H1 (cell line): ENCODE measurements around the gene C13orf42. TPM values are rescaled to one million over a fixed set of nuclear protein-coding genes. Genes with fewer than 3 reads are reported as not detected.
A peak's percentile ranks its signal among the peaks of the same experiment; 100 is the strongest.

ENCODE experiments used
- CTCF ChIA-PET: fragments of 300-600 bp; sonication (Branson Sonifier 250); formaldehyde crosslinking; loops from one replicate; lab custom pipeline; 2021; ENCODE audit not compliant: partially characterized antibody; lab: Charles Lee
- POLR2A ChIA-PET: fragments of 300-600 bp; sonication (Branson Sonifier 250); formaldehyde crosslinking; loops from one replicate; lab custom pipeline; 2021; ENCODE audit warnings: inconsistent platforms; ENCODE audit not compliant: partially characterized antibody; lab: Charles Lee
- DNase-seq, 2 experiments: peaks; one replicate each; pipeline versions ENCODE4 v3.0.0 to v3.0.0-alpha.2; 2010 to 2022; ENCODE audit warnings: low spot score in 2 of 2, low read depth in 1 of 2, mixed read lengths in 1 of 2
- FAIRE-seq: peaks from 2 replicates; lab custom pipeline; 2011; peaks lifted over from hg19 to GRCh38; lab: Jason Lieb, UNC
- H2AFZ ChIP-seq: 2 replicates; pipeline ENCODE4 v1.8.1; 2012; ENCODE audit warnings: low read length, inconsistent platforms
- H2AK5ac ChIP-seq: 2 replicates; pipeline ENCODE4 v1.6.1; 2013; ENCODE audit warnings: low read depth, low read length
- H2BK120ac ChIP-seq: replicated peaks from 2 replicates; pipeline ENCODE3; 2013; ENCODE audit warnings: low read depth, low read length, inconsistent platforms
- H2BK12ac ChIP-seq: 2 replicates; pipeline ENCODE4 v1.6.1; 2013; ENCODE audit warnings: low read depth, low read length
- H2BK15ac ChIP-seq: 2 replicates; pipeline ENCODE4 v1.6.1; 2013; ENCODE audit warnings: low read length
- H2BK20ac ChIP-seq: 2 replicates; pipeline ENCODE4 v1.6.1; 2013; ENCODE audit warnings: low read length
- H2BK5ac ChIP-seq: 2 replicates; pipeline ENCODE4 v1.6.1; 2013; ENCODE audit warnings: low read depth, low read length
- H3K14ac ChIP-seq: 2 replicates; pipeline ENCODE4 v1.6.1; 2013; ENCODE audit warnings: inconsistent platforms; ENCODE audit not compliant: insufficient read length
- H3K18ac ChIP-seq: 2 replicates; pipeline ENCODE4 v1.6.1; 2013; ENCODE audit warnings: low read length; ENCODE audit errors: extremely low read depth
- H3K23ac ChIP-seq: 2 replicates; pipeline ENCODE4 v1.6.1; 2013; ENCODE audit warnings: inconsistent platforms; ENCODE audit not compliant: insufficient read length
- H3K23me2 ChIP-seq: 2 replicates; pipeline ENCODE4 v1.6.1; 2013; ENCODE audit warnings: low read depth, low read length
- H3K27ac ChIP-seq: 2 replicates; pipeline ENCODE4 v1.6.1; 2011; ENCODE audit warnings: low read depth, low read length, inconsistent platforms
- H3K27me3 ChIP-seq, 4 experiments: replicated peaks in 1 of 4; 1 replicate in 1 of 4; 2 replicates in 3 of 4; pipeline versions ENCODE4 v1.6.1 to v1.8.1; 2011 to 2013; ENCODE audit warnings: low read length in 3 of 4, mild to moderate bottlenecking in 3 of 4, inconsistent platforms in 2 of 4, mixed read lengths in 2 of 4, moderate library complexity in 1 of 4; ENCODE audit not compliant: control insufficient read depth in 3 of 4, insufficient read depth in 3 of 4; ENCODE audit errors: extremely low read depth in 1 of 4
- H3K36me3 ChIP-seq, 4 experiments: 2 replicates each; pipeline versions ENCODE4 v1.6.1 to v1.8.1; 2011 to 2013; ENCODE audit warnings: mild to moderate bottlenecking in 4 of 4, low read length in 3 of 4, moderate library complexity in 2 of 4, control low read depth in 1 of 4, inconsistent platforms in 1 of 4; ENCODE audit not compliant: insufficient read depth in 4 of 4, control insufficient read depth in 2 of 4
- H3K4ac ChIP-seq: replicated peaks from 2 replicates; pipeline ENCODE3; 2013; ENCODE audit warnings: low read length, low read depth, mixed read lengths, inconsistent platforms; ENCODE audit not compliant: insufficient read length
- H3K4me1 ChIP-seq, 4 experiments: replicated peaks in 1 of 4; 1 replicate in 1 of 4; 2 replicates in 3 of 4; pipeline versions ENCODE4 v1.6.1 to v1.8.1; 2011 to 2013; ENCODE audit warnings: low read length in 3 of 4, inconsistent platforms in 2 of 4, mixed read lengths in 1 of 4; ENCODE audit not compliant: insufficient read depth in 4 of 4, control insufficient read depth in 3 of 4
- H3K4me2 ChIP-seq, 2 experiments: 2 replicates each; pipeline versions ENCODE4 v1.6.1 to v1.8.1; 2011 to 2013; ENCODE audit warnings: low read depth in 2 of 2, low read length in 2 of 2, control low read depth in 1 of 2, inconsistent platforms in 1 of 2, mild to moderate bottlenecking in 1 of 2; ENCODE audit not compliant: insufficient read depth in 1 of 2
- H3K4me3 ChIP-seq, 4 experiments: fragments of 200-600, 300-600 bp in 1 of 4; sonication (generic), shearing (Covaris generic), sonication (Bioruptor Twin) in 1 of 4; 2 replicates each; pipeline versions ENCODE4 v1.5.1 to v1.8.1; 2011 to 2016; ENCODE audit warnings: low read length in 4 of 4, low read depth in 3 of 4, control low read depth in 2 of 4, inconsistent platforms in 2 of 4, mild to moderate bottlenecking in 2 of 4, mixed read lengths in 1 of 4, moderate library complexity in 1 of 4; ENCODE audit not compliant: insufficient read depth in 2 of 4; ENCODE audit errors: extremely low read depth in 1 of 4
- H3K56ac ChIP-seq: replicated peaks from 2 replicates; pipeline ENCODE3; 2013; ENCODE audit warnings: low read depth, mild to moderate bottlenecking, mixed read lengths, low read length, inconsistent platforms; ENCODE audit not compliant: insufficient read length
- H3K79me1 ChIP-seq: 2 replicates; pipeline ENCODE4 v1.6.1; 2013; ENCODE audit warnings: low read depth, low read length, control low read depth
- H3K79me2 ChIP-seq, 2 experiments: 2 replicates each; pipeline versions ENCODE4 v1.6.1 to v1.8.1; 2012 to 2013; ENCODE audit warnings: low read length in 2 of 2, mild to moderate bottlenecking in 2 of 2, inconsistent platforms in 1 of 2; ENCODE audit not compliant: insufficient read depth in 2 of 2, control insufficient read depth in 1 of 2
- H3K9ac ChIP-seq, 4 experiments: replicated peaks in 1 of 4; 1 replicate in 1 of 4; 2 replicates in 3 of 4; pipeline versions ENCODE4 v1.6.1 to v1.8.1; 2011 to 2013; ENCODE audit warnings: low read depth in 3 of 4, low read length in 3 of 4, control low read depth in 2 of 4, mild to moderate bottlenecking in 2 of 4, moderate library complexity in 2 of 4, inconsistent platforms in 1 of 4; ENCODE audit errors: extremely low read depth in 1 of 4
- H3K9me3 ChIP-seq, 2 experiments: 2 replicates each; pipeline versions ENCODE4 v1.6.1 to v1.8.1; 2012 to 2013; ENCODE audit warnings: mild to moderate bottlenecking in 2 of 2, moderate library complexity in 2 of 2, control low read depth in 1 of 2, inconsistent platforms in 1 of 2, low read depth in 1 of 2, low read length in 1 of 2, mixed read lengths in 1 of 2; ENCODE audit not compliant: insufficient read depth in 2 of 2
- H4K20me1 ChIP-seq, 2 experiments: replicated peaks in 1 of 2; 2 replicates each; pipeline versions ENCODE3 to v1.8.1; 2011 to 2013; ENCODE audit warnings: inconsistent platforms in 2 of 2, low read length in 2 of 2, mild to moderate bottlenecking in 1 of 2; ENCODE audit not compliant: insufficient read depth in 2 of 2, control insufficient read depth in 1 of 2
- H4K5ac ChIP-seq: 2 replicates; pipeline ENCODE4 v1.6.1; 2013; ENCODE audit warnings: low read length, low read depth, mixed read lengths, inconsistent platforms; ENCODE audit not compliant: insufficient read length
- H4K8ac ChIP-seq: 2 replicates; pipeline ENCODE4 v1.8.0; 2013; ENCODE audit warnings: mild to moderate bottlenecking, moderate library complexity, low read length, inconsistent platforms; ENCODE audit not compliant: insufficient read depth; ENCODE audit errors: extremely low read depth
- H4K91ac ChIP-seq: replicated peaks from 2 replicates; pipeline ENCODE3; 2013; ENCODE audit warnings: low read length, mixed read lengths, inconsistent platforms; ENCODE audit not compliant: insufficient read length
- KDM1A ChIP-seq: fragments of 200-600, 300-600 bp; sonication (generic); IDR thresholded peaks from 2 replicates; pipeline ENCODE4 v1.7.1; 2016; ENCODE audit warnings: mild to moderate bottlenecking, low read length, borderline replicate concordance
- SUZ12 ChIP-seq: fragments of 200-600 bp; sonication (generic); IDR thresholded peaks from 2 replicates; pipeline ENCODE4 v1.6.1; 2012; ENCODE audit warnings: mild to moderate bottlenecking, inconsistent platforms, low read length, moderate library complexity, mixed read lengths
- whole genome bisulfite sequencing, 2 experiments: shearing (Covaris generic) in 1 of 2; methylation state at CpG; one replicate each; pipeline versions ENCODE4 v1.1.6 to v1.1.7; 2013 to 2015; ENCODE audit warnings: low lambda C conversion rate in 2 of 2, mixed read lengths in 2 of 2, inconsistent platforms in 1 of 2, low coverage in 1 of 2, missing lambda C conversion rate in 1 of 2; ENCODE audit not compliant: insufficient replicate concordance in 2 of 2, insufficient coverage in 1 of 2, insufficient read length in 1 of 2; ENCODE audit errors: extremely low coverage in 1 of 2, missing lambda C conversion rate in 1 of 2; 5-methylcytosine and 5-hydroxymethylcytosine counted together
- polyA plus RNA-seq, 7 experiments: library from polyadenylated mRNA; depleted of rRNA in 3 of 7; stranded (reverse) in 5 of 7; unstranded in 2 of 7; fragments of >200 nt in 5 of 7; fragments of 200-250 nt in 2 of 7; gene quantifications; 1 replicate in 5 of 7; 2 replicates in 1 of 7; 4 replicates in 1 of 7; pipeline versions ENCODE4 v1.2.1 to v1.2.3, GENCODE V29; 2011 to 2013; ENCODE audit warnings: missing spikeins in 2 of 7, mixed read lengths in 2 of 7
- total RNA-seq: library from RNA; stranded (reverse); fragmentation: NEBNext Ultra II Directional; extraction: Animal tissue kit (Norgen Biotek cat#: 25700); gene quantifications from 2 replicates; pipeline ENCODE4 v1.2.1, GENCODE V29; 2021

The C13orf42 gene
- total and polyA plus RNA-seq, 2 of the 8 experiments (the other 6 are each of a cell fraction or from before 2014, with no cell fraction given): 9.9 to 10.1 TPM

DNA sequence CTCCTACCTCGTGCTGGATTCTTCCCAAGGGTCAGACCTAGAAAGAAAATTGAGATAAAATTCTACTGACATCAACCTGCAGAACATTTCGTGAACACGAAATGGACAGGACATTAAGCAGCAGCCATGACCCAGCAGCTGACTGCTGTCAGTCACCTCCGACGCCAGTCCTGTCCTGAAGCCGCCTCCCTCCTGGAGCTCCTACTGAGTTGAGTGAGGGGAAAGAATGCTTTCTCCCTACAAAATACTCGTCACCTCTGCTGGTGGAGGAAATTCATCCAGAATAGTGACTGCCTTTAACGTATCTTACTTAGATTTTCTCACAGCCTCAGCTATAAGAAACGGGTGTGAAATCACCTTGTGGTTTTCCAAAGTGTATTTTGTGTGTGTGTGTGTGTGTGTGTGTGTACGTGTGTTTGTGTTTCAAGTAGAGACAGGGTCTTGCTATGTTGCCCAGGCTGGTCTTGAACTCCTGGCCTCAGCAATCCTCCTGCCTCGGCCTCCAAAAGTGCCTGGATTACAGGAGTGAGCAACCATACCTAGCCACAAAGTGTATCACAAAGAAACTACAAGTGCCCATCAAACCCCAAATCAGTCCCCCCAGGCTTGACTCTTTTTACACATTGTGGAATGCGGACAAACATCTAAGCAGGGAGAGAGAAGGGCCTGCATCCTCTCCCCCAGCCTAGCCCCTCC is 2.3 kb upstream of the C13orf42 start:
- H3K4ac ChIP-seq: no peak overlapping the region
- no peak overlapping the region for H2AFZ ChIP-seq
- H3K4me3 ChIP-seq: no peak overlapping the region
- H2AK5ac ChIP-seq: no peak overlapping the region
- POLR2A ChIA-PET: no interaction called here
- H3K56ac ChIP-seq: no peak overlapping the region
- CTCF ChIA-PET: interaction anchor here (0.8 to 3.4 kb wide), 4 partner anchors 8 to 655 kb away, joined by 3 to 24 read pairs (median 8); no protein-coding TSS in a partner anchor
- H4K8ac ChIP-seq: no peak overlapping the region
- H3K27ac ChIP-seq: no peak overlapping the region
- FAIRE-seq (no peak), DNase-seq (no peak)
- no peak overlapping the region for H3K23ac ChIP-seq
- 0 out of 8 replicates have a peak, but pooled peaks cover 0 to 3% (median 0%) of the 10 kb centered on the region in 4 experiments for H3K36me3 ChIP-seq
- no peak overlapping the region for H3K9ac ChIP-seq
- peaks cover 0 to 4% of the 10 kb centered on the region in 2 experiments; a peak in 2 of 4 replicates for H3K9me3 ChIP-seq
- H2BK120ac ChIP-seq: no peak overlapping the region
- H4K5ac ChIP-seq: no peak overlapping the region
- no peak overlapping the region for H2BK5ac ChIP-seq
- no peak overlapping the region for H3K14ac ChIP-seq
- no peaks in the 10 kb centered on the region for H3K27me3 ChIP-seq
- no peak overlapping the region for H3K4me2 ChIP-seq
- H2BK15ac ChIP-seq: no peak overlapping the region
- H4K20me1 ChIP-seq: no peaks in the 10 kb centered on the region
- H3K79me2 ChIP-seq: no peaks in the 10 kb centered on the region
- no peaks in the 10 kb centered on the region; a peak in 1 of 7 replicates for H3K4me1 ChIP-seq
- H2BK20ac ChIP-seq: no peak overlapping the region
- TF ChIP-seq SUZ12 (no peak), KDM1A (peak; percentile 40; the same call in 1 of the 2 replicates)
- TF ChIP-seq, all 59 proteins: peak for 1
- Histone ChIP-seq H3K18ac (no peak overlapping the region), H2BK12ac (no peak overlapping the region), H3K23me2 (no peaks in the 10 kb centered on the region), H3K79me1 (no peaks in the 10 kb centered on the region), H4K91ac (no peak overlapping the region)
- WGBS, 2 experiments: 81% methylated on average over 12 of the region's 12 CpGs; no CpG with 5 or more reads in 1 of the 2 experiments
